BLaER1 (cell line): ENCODE measurements around the gene AQP6.

ENCODE experiments used
- H3K27ac ChIP-seq: shearing (Covaris generic); formaldehyde crosslinking; 2 replicates; pipeline ENCODE4 v1.8.1; 2022
- H3K27me3 ChIP-seq: shearing (Covaris generic); formaldehyde crosslinking; 2 replicates; pipeline ENCODE4 v1.8.1; 2022
- H3K36me3 ChIP-seq: shearing (Covaris generic); formaldehyde crosslinking; 2 replicates; pipeline ENCODE4 v1.8.1; 2022
- H3K4me1 ChIP-seq: shearing (Covaris generic); formaldehyde crosslinking; 2 replicates; pipeline ENCODE4 v1.8.1; 2022
- H3K4me2 ChIP-seq: shearing (Covaris generic); formaldehyde crosslinking; 2 replicates; pipeline ENCODE4 v1.8.1; 2022
- H3K4me3 ChIP-seq: shearing (Covaris generic); formaldehyde crosslinking; 2 replicates; pipeline ENCODE4 v1.8.1; 2022
- H3K9ac ChIP-seq: shearing (Covaris generic); formaldehyde crosslinking; 2 replicates; pipeline ENCODE4 v1.8.1; 2022
- H3K9me3 ChIP-seq: shearing (Covaris generic); formaldehyde crosslinking; 2 replicates; pipeline ENCODE4 v1.8.1; 2022
- H4K20me1 ChIP-seq: shearing (Covaris generic); formaldehyde crosslinking; 2 replicates; pipeline ENCODE4 v1.8.1; 2022
- Cebpa-rat ChIP-seq: shearing (Covaris generic); IDR thresholded peaks from 2 replicates; pipeline ENCODE4 v1.8.1; 2022

AQP6 gene

DNA sequence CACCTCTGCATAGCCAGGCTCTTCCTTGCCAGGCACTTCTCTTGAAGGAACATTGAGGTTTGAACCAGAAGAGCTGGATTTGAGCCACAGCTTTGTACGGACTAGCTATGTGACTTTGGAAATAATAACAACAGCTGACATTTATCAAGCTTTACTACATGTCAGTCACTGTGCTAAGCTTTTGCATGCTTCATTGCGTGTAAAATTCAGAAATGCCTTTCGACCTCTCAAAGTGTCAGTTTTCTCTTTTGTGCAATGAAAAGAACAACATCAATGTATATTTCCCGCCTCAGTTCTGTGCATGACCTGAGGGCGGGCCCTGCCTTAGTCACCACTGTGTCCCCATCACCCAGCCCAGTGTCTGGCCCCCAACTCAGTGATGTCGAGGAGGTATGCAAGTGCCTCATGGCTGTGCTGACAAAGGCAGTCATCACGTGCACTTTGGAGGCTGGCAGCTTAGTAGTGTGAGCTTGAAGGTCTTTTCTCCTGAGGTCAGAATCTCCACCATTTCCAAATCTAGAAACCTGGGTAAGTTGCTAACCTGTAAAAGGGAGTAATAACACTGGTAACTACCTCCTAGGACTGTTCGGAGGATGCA lies 40.1 kb upstream of the AQP6 start:
- no peaks in the 10 kb centered on the region for H3K4me1 ChIP-seq
- no peak overlapping the region for H3K27ac ChIP-seq
- TF ChIP-seq Cebpa-rat = no peak
- no peak overlapping the region for H3K4me3 ChIP-seq
- H4K20me1 ChIP-seq = no peaks in the 10 kb centered on the region
- no peak overlapping the region for H3K4me2 ChIP-seq
- H3K9me3 ChIP-seq = no peaks in the 10 kb centered on the region
- no peak overlapping the region for H3K9ac ChIP-seq
- H3K27me3 ChIP-seq = no peaks in the 10 kb centered on the region
- no peaks in the 10 kb centered on the region for H3K36me3 ChIP-seq

DNA sequence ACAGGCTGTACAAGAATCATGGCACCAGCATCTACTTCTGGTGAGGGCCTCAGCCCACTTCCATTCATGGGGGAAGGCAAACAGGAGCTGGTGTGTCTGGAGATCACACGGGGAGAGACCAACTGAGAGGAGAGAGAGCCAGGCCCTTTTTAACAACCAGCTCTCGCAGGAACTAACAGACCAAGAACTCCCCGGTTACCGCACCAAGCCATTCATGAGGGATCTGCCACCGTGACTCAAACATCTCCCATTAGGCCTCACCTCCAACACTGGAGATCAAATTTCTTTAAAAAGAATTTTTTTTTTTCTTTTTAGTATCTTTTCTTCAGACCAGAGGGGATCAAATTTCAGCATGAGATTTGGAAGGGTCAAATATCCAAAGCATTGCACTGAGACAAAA lies 39.0 kb upstream of the AQP6 start:
- Histone ChIP-seq H3K4me1 (no peaks in the 10 kb centered on the region), H3K27me3 (no peaks in the 10 kb centered on the region), H3K9me3 (no peaks in the 10 kb centered on the region), H3K4me2 (no peak overlapping the region), H3K4me3 (no peak overlapping the region), H3K27ac (no peak overlapping the region), H3K36me3 (no peaks in the 10 kb centered on the region), H4K20me1 (no peaks in the 10 kb centered on the region), H3K9ac (no peak overlapping the region)
- TF ChIP-seq Cebpa-rat = no peak

GRCh38 chr12:49934505-49934904 lies 38.2 kb upstream of the AQP6 start:
- no peak for TF ChIP-seq Cebpa-rat
- H3K36me3 ChIP-seq = no peaks in the 10 kb centered on the region
- no peak overlapping the region for H3K27ac ChIP-seq
- H3K9me3 ChIP-seq = no peaks in the 10 kb centered on the region
- no peak overlapping the region for H3K4me3 ChIP-seq
- H3K4me2 ChIP-seq = no peak overlapping the region
- no peak overlapping the region for H3K9ac ChIP-seq
- H3K4me1 ChIP-seq = no peaks in the 10 kb centered on the region
- H4K20me1 ChIP-seq = no peaks in the 10 kb centered on the region
- H3K27me3 ChIP-seq = no peaks in the 10 kb centered on the region

GRCh38 chr12:49936925-49937324 lies 35.8 kb upstream of the AQP6 start:
- no peaks in the 10 kb centered on the region for H3K36me3 ChIP-seq
- TF ChIP-seq Cebpa-rat = peak; percentile 56; the same call in 1 of the 2 replicates
- no peaks in the 10 kb centered on the region for H3K9me3 ChIP-seq
- H3K4me2 ChIP-seq = no peak overlapping the region
- no peak overlapping the region for H3K9ac ChIP-seq
- peaks cover 4% of the 10 kb centered on the region for H3K4me1 ChIP-seq
- no peak overlapping the region for H3K4me3 ChIP-seq
- no peak overlapping the region for H3K27ac ChIP-seq
- no peaks in the 10 kb centered on the region for H3K27me3 ChIP-seq
- H4K20me1 ChIP-seq = no peaks in the 10 kb centered on the region

- Histone ChIP-seq H3K9ac (no peak overlapping the region), H3K4me2 (no peak overlapping the region), H3K4me1 (peaks cover 12% of the 10 kb centered on the region), H3K27ac (no peak overlapping the region), H3K36me3 (no peaks in the 10 kb centered on the region), H3K27me3 (no peaks in the 10 kb centered on the region), H3K4me3 (no peak overlapping the region), H3K9me3 (no peaks in the 10 kb centered on the region), H4K20me1 (no peaks in the 10 kb centered on the region)
- TF ChIP-seq Cebpa-rat = no peak
Measured at GRCh38 chr12:49937639-49938300, 35.0 kb upstream of the AQP6 start.

- Histone ChIP-seq H4K20me1 (no peaks in the 10 kb centered on the region), H3K4me2 (no peak overlapping the region), H3K27ac (no peak overlapping the region), H3K9me3 (no peaks in the 10 kb centered on the region), H3K4me3 (no peak overlapping the region), H3K4me1 (peaks cover 27% of the 10 kb centered on the region), H3K9ac (no peak overlapping the region), H3K36me3 (no peaks in the 10 kb centered on the region), H3K27me3 (no peaks in the 10 kb centered on the region)
- TF ChIP-seq Cebpa-rat = no peak
Measured at GRCh38 chr12:49939307-49939706, 33.4 kb upstream of the AQP6 start.

GRCh38 chr12:49939707-49940106 lies 33.0 kb upstream of the AQP6 start:
- Histone ChIP-seq H3K4me2 (no peak overlapping the region), H3K9ac (no peak overlapping the region), H3K9me3 (no peaks in the 10 kb centered on the region), H4K20me1 (no peaks in the 10 kb centered on the region), H3K4me3 (no peak overlapping the region), H3K27me3 (no peaks in the 10 kb centered on the region), H3K4me1 (peaks cover 28% of the 10 kb centered on the region), H3K36me3 (no peaks in the 10 kb centered on the region), H3K27ac (no peak overlapping the region)
- TF ChIP-seq Cebpa-rat = no peak

DNA sequence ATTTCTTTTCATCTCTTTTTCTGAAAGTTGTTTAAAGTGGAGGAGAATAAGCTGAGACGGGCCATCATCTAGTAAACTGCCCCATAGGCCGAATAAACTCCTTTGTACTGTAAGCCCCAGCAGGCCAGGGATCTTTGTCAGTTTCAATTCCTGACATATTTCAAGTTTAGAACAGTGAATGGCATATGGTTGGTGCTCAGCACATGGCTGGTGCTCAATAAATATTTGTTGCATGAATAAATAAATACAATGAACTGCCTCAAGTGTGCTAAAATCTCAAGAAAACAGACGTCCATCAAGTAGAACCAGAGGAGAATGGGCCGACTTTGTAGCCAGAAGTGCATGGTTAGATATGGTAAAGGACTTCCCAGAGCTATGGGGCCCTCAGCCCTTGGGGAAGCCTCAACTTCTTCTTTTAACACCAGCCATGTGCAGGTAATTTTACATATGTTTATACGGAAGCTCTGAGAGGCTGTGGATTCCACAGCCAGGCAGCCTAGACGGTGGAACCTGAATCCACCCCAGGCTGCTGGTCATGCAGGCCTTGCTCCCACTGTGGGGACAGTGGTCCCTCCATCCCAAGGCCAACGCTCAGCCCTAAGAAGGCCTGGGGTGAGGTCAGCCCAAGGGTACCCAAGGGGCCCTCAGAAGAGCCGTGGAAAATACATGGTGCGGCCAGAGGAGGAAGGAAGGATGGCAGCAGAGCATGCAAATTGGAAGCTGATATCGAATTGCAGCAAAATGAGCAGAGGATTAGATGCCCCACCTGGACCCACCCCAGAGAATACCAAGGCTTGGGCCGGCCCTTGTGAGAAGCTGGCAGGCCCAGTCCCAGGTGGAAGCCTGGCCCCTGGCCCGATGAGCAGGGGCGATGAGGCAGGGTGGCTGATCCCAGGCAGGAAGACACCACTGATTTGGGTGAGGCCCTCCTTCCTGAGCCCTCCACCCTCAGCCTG lies 30.9 kb upstream of the AQP6 start:
- Histone ChIP-seq H3K4me2 (peak overlapping the region; percentile 67), H3K4me3 (no peak overlapping the region), H4K20me1 (no peaks in the 10 kb centered on the region), H3K9ac (no peak overlapping the region; the same call in 1 of the 2 replicates), H3K36me3 (no peaks in the 10 kb centered on the region), H3K4me1 (peaks cover 41% of the 10 kb centered on the region), H3K27me3 (no peaks in the 10 kb centered on the region), H3K9me3 (no peaks in the 10 kb centered on the region), H3K27ac (peak overlapping the region; percentile 40; the same call in 1 of the 2 replicates)
- no peak for TF ChIP-seq Cebpa-rat

- peak overlapping the region; percentile 67 for H3K4me2 ChIP-seq
- H3K27ac ChIP-seq = peak overlapping the region; percentile 40; the same call in 1 of the 2 replicates
- no peak overlapping the region for H3K4me3 ChIP-seq
- H3K9me3 ChIP-seq = no peaks in the 10 kb centered on the region
- no peak for TF ChIP-seq Cebpa-rat
- H3K9ac ChIP-seq = no peak overlapping the region; the same call in 1 of the 2 replicates
- no peaks in the 10 kb centered on the region for H3K36me3 ChIP-seq
- H4K20me1 ChIP-seq = no peaks in the 10 kb centered on the region
- H3K27me3 ChIP-seq = no peaks in the 10 kb centered on the region
- peaks cover 41% of the 10 kb centered on the region for H3K4me1 ChIP-seq
Measured at GRCh38 chr12:49942512-49942893, 30.2 kb upstream of the AQP6 start.
